DND-41 (cell line): ENCODE measurements around the gene DPYD.

ENCODE experiments used
- EZH2 ChIP-seq: IDR thresholded peaks from 3 replicates; pipeline ENCODE4 v1.6.1; 2012; ENCODE audit warnings: borderline replicate concordance, low read depth, mild to moderate bottlenecking, moderate library complexity, low read length, inconsistent platforms; ENCODE audit not compliant: severe bottlenecking
- TF ChIP-seq, protein P1 (sequence below): IDR thresholded peaks from 2 replicates; pipeline ENCODE4 v1.5.1; 2012; ENCODE audit warnings: borderline replicate concordance, low read length, moderate library complexity, mild to moderate bottlenecking; ENCODE audit not compliant: poor library complexity, severe bottlenecking; ENCODE audit errors: extremely low read depth

- no peak for TF ChIP-seq EZH2
- TF ChIP-seq, protein P1, sequence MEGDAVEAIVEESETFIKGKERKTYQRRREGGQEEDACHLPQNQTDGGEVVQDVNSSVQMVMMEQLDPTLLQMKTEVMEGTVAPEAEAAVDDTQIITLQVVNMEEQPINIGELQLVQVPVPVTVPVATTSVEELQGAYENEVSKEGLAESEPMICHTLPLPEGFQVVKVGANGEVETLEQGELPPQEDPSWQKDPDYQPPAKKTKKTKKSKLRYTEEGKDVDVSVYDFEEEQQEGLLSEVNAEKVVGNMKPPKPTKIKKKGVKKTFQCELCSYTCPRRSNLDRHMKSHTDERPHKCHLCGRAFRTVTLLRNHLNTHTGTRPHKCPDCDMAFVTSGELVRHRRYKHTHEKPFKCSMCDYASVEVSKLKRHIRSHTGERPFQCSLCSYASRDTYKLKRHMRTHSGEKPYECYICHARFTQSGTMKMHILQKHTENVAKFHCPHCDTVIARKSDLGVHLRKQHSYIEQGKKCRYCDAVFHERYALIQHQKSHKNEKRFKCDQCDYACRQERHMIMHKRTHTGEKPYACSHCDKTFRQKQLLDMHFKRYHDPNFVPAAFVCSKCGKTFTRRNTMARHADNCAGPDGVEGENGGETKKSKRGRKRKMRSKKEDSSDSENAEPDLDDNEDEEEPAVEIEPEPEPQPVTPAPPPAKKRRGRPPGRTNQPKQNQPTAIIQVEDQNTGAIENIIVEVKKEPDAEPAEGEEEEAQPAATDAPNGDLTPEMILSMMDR = no peak
Observed at GRCh38 chr1:97094247-97094972, 826.4 kb downstream of the DPYD start.
